Fibroblast of lung (primary cell): Measurements from ENCODE around the gene SCP2.

Experiments used
- CTCF ChIP-seq, 2 donors: IDR thresholded peaks in 1 of 2; conservative IDR thresholded peaks in 1 of 2; 1 replicate in 1 of 2; 2 replicates in 1 of 2; pipeline ENCODE4 v1.5.1; 2011 to 2012; ENCODE audit warnings: low read length in 2 of 2, control low read depth in 1 of 2, inconsistent platforms in 1 of 2, low read depth in 1 of 2, mild to moderate bottlenecking in 1 of 2
- EZH2 ChIP-seq: IDR thresholded peaks from 2 replicates; pipeline ENCODE4 v1.5.1; 2012; ENCODE audit warnings: low read length, control low read depth, mild to moderate bottlenecking; ENCODE audit errors: missing control alignments

GRCh38 chr1:52967666-52968065, 40.6 kb downstream of the SCP2 start:
- TF ChIP-seq CTCF (conservative IDR thresholded peaks at IDR 0.05 in 1 of 2, IDR thresholded peaks at IDR 0.05 in 1 of 2; ENCODE audit: low read depth in 1 of 2, low read length in 2 of 2): no peak
- no peak for TF ChIP-seq EZH2
